Caki2 (cell line): Measurements from ENCODE around the gene AJAP1. TPM values are rescaled to one million over a fixed set of nuclear protein-coding genes. Genes with fewer than 3 reads are reported as not detected.

ENCODE experiments used
- DNase-seq: peaks from one replicate; pipeline ENCODE4 v3.0.0-alpha.2; 2015; ENCODE audit warnings: low read depth
- in situ Hi-C: cut with HindIII; loops from 2 replicates; pipeline ENCODE4 v1.10.0; 2016; ENCODE audit warnings: low sequenced_read_pairs, low pct_unique_long_range_greater_than_20kb, mixed read lengths
- total RNA-seq: library from RNA; depleted of rRNA; stranded (reverse); fragments of >200 nt; shearing (Covaris generic); gene quantifications from 2 replicates; pipeline ENCODE4 v1.2.3, GENCODE V29; 2014; ENCODE audit warnings: low replicate concordance

AJAP1 gene
- total RNA-seq, 1 experiment from 2014 or later = 6.5 TPM

DNA sequence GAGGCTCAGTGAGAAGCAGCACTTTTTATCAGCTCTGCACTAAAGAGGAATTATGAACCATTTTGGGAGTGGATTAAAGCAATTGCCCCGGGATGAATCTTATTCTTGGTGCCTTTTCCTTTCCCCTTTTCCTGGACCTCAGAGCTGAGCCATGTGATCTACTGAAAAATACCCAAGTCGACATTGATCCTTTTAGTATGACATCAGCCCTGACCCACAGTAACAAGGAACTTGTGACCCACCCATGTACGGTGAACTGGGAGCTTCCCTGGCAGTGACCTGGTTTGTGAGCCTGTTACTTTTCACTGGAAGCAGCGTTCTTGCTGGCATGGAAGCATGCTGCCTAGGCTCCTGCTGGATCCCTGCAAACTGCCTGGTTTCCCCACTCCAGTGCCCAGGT, 15.9 kb downstream of the AJAP1 start:
- in situ Hi-C loops = no loop called here
- no peak for DNase-seq

DNA sequence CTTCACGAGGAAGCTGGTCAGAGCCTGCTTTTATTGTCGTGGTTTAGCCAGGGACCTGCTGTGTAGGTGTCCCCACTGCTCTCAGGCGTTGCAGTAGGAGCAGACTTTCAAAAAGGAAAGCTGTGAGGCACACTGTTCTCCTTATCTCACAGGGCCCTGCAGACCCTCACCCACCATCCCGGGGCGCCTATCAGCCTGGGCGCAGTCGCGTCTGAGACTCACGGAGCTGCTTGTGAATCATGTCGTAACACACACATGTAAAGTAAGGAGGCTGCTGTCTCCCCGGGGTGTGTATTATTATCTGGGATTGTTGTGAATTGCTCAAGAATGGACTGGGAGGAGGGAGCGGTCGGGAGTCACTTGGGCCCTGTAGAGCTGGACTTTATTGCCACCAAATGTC, 17.4 kb downstream of the AJAP1 start:
- in situ Hi-C loops = no loop called here
- no peak for DNase-seq

DNA sequence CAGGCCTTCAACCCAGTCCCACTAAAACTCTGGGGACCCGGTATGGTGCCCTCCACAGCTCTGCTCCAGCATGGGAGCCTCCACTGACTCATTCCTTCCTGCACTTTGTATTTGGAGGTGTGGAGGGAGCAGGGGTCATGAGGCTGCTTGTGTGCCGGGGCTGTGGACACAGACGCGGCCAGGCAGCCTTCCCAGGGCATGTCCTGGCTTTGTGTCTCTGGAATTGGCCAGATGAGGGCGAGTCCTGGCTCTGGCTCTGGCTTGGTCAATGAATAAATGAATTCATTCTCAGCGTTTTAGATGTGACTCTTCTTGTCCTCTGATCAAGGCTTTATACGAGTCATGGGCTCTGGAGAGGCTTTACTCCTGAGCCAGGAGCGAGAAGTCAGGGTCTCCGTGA, 19.1 kb downstream of the AJAP1 start:
- in situ Hi-C loops = no loop called here
- no peak for DNase-seq

DNA sequence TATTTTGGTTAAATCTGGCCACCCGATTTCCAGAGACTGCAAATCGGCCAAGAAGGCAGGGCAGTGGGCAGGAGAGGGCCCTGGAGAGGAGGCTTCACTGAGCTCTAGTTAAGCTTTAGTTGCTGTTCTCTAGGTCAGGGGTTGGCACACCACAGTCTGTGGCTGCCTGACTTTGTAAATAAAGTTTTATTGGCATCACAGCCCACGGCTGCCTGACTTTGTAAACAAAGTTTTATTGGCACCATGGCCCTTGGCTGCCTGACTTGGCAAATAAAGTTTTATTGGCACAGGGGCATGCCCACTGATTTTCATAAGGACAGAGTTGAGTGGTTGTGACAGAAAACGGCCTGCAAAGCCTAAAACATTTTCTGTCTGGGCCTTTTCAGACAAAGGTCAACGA, 19.7 kb downstream of the AJAP1 start:
- no peak for DNase-seq
- in situ Hi-C loops = no loop called here

DNA sequence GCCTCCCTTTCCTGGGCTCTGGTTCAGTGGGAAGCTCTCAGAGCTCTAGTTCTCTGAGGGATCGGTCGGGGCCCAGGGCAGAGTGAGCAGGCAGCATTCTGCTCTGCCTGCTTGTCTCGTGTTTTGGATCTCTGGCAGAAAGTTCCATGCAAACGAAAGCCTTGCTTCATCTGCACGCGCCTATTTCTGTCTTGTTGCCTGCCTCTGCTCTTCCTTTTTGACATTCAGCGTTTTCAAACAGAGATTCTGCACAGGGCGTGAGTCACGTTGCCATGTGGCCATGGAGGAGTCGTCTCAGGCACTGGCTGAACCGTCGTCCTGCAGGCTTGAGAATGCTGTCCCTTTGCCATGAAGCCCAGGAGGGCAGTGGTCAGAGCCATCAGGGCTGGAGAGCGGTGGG, 20.3 kb downstream of the AJAP1 start:
- DNase-seq = no peak
- in situ Hi-C loops = no loop called here

DNA sequence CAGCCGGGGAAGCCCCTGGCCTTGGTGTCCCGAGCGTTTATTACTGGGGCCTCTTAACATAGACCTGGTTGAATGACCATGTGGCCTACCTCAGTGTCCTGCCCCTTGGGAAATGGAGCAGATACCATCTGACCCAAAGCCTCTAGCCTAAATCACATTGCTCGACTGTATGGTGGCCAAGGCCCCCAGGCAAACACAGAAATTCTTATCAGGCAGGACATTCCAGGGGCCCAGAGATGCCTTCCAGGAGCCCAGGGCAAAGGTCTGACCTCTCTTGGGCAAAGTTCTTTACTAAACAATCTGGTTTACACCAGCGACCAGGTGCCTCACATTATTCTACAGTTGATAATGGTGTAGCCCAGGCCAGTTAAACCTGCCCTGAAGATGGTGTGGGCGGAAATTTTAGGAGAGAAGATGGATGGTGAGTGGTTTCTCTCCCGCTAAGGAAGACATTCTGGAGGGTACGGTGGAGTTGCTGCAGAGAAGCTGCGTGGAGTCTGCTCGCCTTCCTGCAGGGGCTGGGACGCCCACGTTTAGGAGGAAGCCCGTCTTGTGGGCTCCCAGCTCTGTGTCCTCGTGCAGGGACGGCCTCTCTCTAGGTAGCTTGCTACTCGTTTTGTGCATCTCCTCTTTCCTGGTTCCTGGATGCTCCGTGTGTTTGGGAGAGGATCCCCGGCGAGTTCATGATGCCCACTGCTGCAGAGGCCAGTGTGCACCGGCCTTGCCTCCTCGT, 21.2 kb downstream of the AJAP1 start:
- no peak for DNase-seq
- in situ Hi-C loops = no loop called here

DNA sequence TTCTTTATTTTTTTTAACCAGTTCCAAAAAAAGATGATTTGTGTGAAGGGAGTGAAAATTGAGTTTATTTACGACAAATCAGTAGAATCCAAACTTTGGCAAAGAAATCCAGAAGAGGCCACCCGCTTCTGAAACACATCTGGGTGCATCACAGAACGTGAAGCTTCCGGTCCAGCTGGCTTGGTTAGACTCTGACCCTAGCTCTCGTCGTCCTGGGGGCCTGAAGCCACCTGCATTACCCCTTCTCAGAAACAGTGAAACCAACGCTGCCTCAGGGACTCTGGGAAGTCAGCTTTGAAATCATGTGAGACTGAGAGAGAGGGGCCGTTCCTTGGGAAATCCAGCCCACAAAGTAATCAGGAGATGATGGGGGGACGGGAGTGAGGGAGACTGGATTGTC, 21.8 kb downstream of the AJAP1 start:
- in situ Hi-C loops = no loop called here
- no peak for DNase-seq

DNA sequence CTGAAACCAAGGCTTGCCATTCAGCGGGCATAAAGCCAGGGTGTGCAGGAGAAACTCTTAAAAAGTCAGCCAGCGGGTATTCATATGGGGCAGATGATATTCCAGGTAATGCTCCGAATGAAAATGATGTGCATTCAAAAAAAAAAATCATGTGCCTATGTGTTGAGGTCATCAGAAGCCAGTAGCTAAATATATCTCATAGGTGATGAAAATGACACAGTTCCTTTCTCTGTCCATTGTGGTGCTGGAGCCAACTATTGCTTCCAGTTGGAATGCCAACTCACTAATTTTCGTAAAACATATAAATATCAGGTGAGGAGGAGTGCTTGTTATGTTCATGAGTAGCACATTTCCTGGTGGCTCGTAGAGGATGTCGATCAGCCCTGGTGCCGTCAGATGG, 23.2 kb downstream of the AJAP1 start:
- in situ Hi-C loops = no loop called here
- DNase-seq = no peak

DNA sequence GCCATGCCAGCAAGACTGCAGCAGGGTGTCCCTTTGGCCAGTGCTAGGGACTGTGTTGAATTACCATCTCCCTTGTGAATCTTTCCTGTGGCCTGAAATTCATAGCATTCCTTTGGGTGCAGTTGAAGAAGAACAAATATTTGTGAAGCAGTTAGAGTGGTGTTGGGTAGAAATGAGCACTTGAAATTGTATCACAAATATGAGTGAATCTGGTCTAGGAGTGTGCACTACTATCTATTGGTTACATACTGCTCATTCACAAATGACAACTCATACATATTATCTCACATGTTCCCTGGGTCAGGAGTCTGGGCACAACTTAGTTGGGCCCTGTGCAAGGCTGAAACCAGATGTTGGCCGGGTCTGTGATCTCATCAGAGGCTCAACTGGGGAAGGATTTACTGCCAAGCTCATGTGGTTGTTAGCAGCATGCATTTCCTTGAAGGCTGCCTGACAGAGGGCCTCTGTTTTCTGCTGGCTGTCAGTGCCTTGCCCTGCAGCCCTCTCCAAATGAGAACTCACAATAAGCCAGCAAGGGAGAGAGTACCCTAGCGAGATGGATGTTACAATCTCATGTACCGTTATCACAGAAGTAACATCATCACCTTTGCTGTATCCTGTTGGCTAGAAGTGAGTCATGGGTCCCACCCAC, 23.8 kb downstream of the AJAP1 start:
- DNase-seq = no peak
- in situ Hi-C loops = no loop called here

DNA sequence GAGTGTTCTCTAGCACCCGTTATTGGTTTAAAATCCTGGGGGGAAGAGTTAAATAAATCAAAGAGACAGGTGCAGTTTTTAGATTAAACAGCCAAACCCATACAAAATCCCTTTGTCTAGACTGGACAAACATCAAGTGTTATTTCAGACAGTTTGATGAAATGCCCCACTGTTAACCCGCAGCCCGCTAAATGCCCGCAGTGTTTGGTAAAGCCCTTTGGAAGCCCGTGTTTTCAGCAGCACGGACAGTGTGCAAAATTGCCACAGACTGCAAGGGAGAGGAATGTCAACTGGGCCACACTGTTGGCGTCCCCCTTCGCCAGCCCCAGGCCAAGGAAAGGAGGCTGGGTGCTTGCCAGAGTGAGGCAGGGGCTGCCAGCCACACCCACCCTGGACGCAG, 26.6 kb downstream of the AJAP1 start:
- in situ Hi-C loops = no loop called here
- no peak for DNase-seq

DNA sequence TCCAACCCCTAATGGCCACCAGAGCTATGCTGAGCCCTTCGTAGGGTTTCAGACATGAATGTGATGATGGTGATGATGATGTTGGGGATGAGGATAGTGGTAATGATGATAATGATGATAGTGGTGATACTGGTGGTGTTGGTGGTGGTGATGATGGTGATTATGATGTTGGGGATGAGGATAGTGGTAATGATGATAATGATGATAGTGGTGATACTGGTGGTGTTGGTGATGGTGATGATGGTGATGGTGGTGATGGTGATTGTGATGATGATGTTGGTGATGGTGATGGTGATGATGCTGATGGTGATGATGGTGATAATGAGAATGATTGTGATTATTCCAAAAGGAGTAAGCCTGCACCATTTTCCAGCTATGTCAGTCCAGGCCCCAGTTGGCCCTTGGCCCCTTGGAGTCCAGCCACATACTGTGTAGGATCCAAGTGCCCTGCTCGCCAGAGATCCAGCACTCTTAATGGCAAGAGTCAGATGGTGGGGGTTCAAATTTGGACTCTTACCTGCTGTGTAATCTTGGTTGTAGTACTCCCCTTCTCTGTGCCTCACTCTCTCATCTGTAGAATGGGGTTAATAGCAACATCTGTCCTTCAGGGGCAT, 28.3 kb downstream of the AJAP1 start:
- no peak for DNase-seq
- in situ Hi-C loops = no loop called here

DNA sequence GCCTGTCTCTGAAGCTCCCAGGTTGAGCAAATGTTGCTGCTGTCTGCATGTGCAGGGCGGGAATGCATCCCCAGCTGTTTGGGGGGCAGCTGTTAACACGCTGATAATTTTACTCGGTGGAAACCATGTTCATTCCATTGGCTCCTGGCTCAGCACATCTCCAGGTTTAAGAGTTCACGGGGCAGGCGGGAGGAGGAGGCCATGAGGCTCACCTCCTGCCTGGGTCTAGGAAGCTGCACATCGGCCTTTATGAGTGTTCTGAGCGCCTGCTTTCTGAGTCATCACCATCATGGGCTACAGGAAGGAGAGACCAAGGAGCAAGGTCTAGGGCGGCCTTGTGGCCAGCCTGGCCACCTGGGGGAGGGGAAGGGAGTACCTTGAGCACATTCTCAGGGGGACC, 29.7 kb downstream of the AJAP1 start:
- in situ Hi-C loops = no loop called here
- DNase-seq = no peak

DNA sequence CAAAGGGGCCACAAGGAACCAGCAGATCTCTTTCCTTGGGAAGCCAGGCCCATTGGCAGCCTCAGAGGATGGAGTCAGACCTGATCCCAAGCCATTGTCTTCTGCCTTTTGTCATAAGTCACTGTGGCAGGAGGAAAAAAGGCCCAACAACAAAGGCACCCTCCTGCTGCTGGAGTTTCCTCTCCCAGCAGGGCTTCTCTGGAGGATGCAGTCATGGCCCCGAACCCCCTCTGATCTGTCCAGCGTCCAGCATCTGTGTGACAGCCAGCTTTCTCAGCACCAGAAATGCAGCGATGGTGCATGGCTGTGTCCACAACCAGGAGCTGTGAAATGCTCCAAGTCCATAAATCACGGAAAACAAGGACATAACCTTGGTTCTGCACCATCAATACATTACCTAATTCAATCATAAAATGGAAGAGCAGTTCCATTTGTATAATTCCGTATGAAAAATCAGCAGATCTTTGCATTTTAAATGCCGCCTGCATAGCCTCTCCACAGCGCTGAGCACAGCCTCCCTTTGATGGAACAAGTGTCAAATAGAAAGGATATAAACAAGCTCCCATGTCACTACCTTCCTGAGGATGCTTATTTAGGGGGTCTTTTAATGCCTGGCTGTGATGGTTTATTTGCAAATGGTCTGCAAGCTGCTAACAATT, 30.6 kb downstream of the AJAP1 start:
- in situ Hi-C loops = no loop called here
- DNase-seq = no peak

DNA sequence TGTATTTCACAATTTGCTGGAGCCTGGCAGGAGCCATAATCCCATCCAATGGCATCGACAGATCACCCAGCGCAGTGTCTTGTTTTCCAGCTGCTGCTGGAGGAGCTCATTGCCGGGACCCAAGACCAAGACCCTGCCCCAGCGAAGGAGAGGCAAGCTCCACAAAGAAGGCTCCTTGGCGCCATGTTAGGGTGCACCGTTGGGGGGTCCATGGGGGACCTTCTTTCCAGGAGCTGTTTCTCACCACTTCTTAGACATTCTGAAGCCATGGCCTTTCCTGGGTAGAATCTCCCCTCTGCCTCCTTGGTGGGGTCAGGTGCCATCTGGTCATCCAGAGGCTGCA, 31.1 kb downstream of the AJAP1 start:
- in situ Hi-C loops = no loop called here
- no peak for DNase-seq

DNA sequence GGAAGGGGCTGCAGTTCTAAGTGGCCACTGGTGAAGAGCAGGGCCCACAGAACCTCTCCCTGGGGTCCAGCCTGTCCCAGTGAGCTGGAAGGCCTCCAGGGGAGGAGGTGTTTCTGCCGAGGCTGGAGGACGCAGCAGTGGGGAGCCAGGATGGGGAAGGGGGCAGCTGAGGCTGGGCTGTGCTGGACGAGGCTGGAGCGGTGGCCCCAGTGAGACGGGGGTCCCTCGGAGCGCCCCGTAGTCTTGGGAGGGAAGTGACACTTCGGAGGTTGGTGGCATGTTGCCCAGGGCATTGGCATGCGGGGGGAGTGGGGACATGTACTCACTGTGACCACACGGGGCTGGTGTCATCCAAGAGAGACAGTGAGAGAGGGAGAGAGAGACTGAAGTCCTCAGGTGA, 33.5 kb downstream of the AJAP1 start:
- no peak for DNase-seq
- in situ Hi-C loops = no loop called here

DNA sequence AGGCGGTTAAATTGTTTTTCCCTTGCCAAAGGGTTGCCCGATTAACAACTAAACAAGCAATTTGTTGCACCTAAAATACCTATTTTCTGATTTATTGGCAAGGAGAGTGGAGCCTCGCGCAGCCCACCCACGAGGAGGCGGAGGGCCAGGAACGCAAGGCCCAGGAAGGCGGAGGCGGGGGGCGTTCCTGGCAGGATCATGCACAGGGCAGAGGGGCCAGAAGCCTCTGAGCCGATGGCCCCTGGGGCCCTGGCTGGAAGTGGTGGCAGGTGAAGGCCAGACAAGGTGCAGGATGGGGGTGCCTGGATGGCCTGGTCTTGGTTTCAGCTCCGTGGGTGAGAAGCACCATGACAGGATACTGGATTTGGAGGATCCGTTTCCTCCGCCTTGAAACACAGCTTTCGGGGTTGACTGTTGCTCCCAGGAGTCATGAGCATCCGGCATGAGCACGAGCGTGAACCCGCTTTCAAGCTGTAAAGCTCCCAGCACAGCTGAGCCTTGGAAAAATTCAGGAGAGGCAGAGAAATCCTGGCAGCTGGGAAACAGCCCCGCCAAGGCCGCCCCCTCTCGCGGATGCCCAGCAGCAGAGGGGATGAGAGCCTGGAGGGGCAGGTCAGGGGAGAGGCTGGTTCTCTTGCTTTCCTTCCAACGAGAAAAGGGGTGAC, 35.0 kb downstream of the AJAP1 start:
- no peak for DNase-seq
- in situ Hi-C loops = no loop called here

DNA sequence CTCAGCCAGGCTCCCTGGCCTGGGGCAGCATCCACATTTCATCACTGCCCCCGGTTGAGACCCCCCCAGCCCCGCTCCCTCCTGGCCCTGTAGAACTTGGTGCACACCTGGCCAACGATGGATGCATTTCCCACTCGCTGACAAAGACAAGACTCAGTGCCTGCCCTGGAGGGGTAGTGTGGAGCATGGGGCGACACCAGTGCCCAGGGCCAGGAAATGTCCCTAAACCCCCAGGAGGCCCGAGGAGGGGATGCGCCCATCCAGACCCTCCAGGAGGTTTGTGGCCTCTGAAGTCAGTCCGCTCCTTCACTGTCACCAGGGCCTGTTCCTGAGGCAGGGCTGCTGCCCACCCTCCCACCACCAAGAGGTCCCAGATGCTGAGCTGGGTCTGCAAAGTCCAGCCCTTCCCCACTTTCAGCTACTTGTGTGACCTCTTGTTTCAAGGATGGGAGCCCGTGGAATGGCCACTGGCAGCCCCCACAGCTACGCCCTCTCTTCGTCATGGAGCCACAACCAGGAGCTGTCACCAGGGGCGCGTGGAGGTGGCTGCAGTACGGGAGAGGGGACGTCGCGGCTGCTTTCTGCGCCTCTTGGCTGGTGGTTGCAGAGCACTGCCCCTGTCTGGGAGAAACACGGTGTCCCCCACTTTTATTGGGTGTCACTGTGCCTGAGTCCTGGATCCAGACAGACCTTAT, 35.7 kb downstream of the AJAP1 start:
- in situ Hi-C loops = no loop called here

DNA sequence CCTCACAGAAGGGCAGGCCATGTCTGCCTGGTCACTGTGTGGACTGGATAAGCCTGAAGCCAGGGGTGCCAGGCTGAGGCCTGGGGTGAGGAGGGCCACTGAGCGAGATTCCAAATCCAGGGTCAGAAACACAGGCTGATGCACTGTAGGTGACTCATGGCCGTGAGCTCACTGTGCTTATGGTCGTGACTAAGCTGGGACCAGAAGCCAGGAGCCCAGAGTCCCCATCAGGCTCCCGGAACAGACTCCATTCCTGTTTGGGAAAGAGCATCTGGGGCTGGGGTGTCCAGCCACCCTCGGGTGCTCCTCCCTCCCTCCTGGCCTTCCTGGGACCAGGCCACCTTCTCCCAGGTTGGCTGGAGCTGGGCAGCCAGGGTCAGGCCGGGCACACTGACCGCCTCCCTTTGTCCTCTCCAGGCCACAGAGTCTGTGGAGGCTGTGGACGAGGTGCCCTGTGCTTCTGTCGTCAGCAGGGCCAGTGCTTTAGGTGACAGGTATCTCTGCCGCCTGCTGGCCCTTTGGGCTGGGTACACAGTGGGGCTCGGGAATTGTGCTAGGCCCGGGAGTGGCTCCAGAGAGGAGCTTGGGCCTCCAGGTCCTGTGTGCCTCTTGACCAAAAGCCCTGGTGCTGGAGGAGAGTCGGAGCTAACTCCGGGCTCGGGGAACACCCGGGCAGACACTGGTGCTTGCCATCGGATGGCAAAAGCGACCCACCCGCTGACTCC, 36.7 kb downstream of the AJAP1 start:
- in situ Hi-C loops = no loop called here
- DNase-seq = no peak

More for the DNA sequence above, 35.7 kb downstream of the AJAP1 start:
- no peak for DNase-seq
